Ascending aorta (tissue), 2 donors: Measurements from ENCODE around the gene SPATA2. TPM values are rescaled to one million over a fixed set of nuclear protein-coding genes. Genes with fewer than 3 reads are reported as not detected.

Experiments used
- DNase-seq, 2 donors: peaks; one replicate each; pipeline ENCODE4 v3.0.0-alpha.2; 2019; ENCODE audit warnings: low spot score in 2 of 2
- H3K27ac ChIP-seq, 2 donors: fragments of 200-600 bp; sonication (generic); one replicate each; pipeline ENCODE4 v1.5.1; 2016 to 2017; ENCODE audit warnings: mild to moderate bottlenecking in 1 of 2
- H3K27me3 ChIP-seq: fragments of 200-600 bp; sonication (generic); one replicate; pipeline ENCODE4 v1.5.1; 2017
- H3K36me3 ChIP-seq, 2 donors: fragments of 200-600 bp; sonication (generic); one replicate each; pipeline ENCODE4 v1.5.1; 2016
- H3K4me1 ChIP-seq, 2 donors: fragments of 200-600 bp; sonication (generic); one replicate each; pipeline ENCODE4 v1.5.1; 2016 to 2017; ENCODE audit warnings: mild to moderate bottlenecking in 1 of 2
- H3K4me3 ChIP-seq, 2 donors: fragments of 200-600 bp; sonication (generic); one replicate each; pipeline ENCODE4 v1.5.1; 2016 to 2017; ENCODE audit warnings: mild to moderate bottlenecking in 1 of 2
- H3K9me3 ChIP-seq, 2 donors: fragments of 200-600 bp; sonication (generic); one replicate each; pipeline ENCODE4 v1.5.1; 2016
- CTCF ChIP-seq, 3 experiments: fragments of 200-600 bp in 2 of 3; fragments of 450-650 bp in 1 of 3; sonication (generic) in 2 of 3; IDR thresholded peaks; one replicate each; pipeline ENCODE4 v1.5.1; 2016 to 2019; ENCODE audit warnings: antibody characterized with exemption in 3 of 3, mild to moderate bottlenecking in 1 of 3, moderate library complexity in 1 of 3
- intact Hi-C: fragments of 100-400 bp; cut with DNase I; formaldehyde crosslinking; loops from one replicate; pipeline ENCODE4 v1.15.1; 2023
- total RNA-seq: library from RNA; depleted of rRNA; stranded (reverse); fragments of >200 nt; gene quantifications from one replicate; pipeline ENCODE4 v1.1.0, GENCODE V29; 2016

SPATA2 gene
- total RNA-seq, 1 donor from 2014 or later: 7.6 TPM

- peaks cover 11 to 22% of the 10 kb centered on the region in 2 donors for H3K4me1 ChIP-seq
- peak in 1 of 3 experiments; percentile 20 for TF ChIP-seq CTCF (IDR thresholded peaks at IDR 0.05)
- H3K9me3 ChIP-seq: no peaks in the 10 kb centered on the region
- H3K36me3 ChIP-seq: peaks cover 0 to 7% of the 10 kb centered on the region in 2 donors
- H3K27me3 ChIP-seq: no peaks in the 10 kb centered on the region
- DNase-seq: peak; percentile 44 to 94
- H3K27ac ChIP-seq: peak within 1 kb of the TSS; percentile 86 to 92
- intact Hi-C loops: loop anchor here (2.0 to 5.0 kb wide), 3 partner anchors 22 to 534 kb away; partner anchors contain the start of gene SPATA2
- peak within 1 kb of the TSS; percentile 86 to 91 for H3K4me3 ChIP-seq
These were observed 21.1 kb upstream of the SPATA2 start, which contains the start of gene RNF114 for GRCh38 chr20:49936153-49937026. Gene RNF114, plus strand, starts transcription at chr20:49936397. Its CDS starts 16 bp downstream, at chr20:49936413.

GRCh38 chr20:49935746-49936152, 20.4 kb upstream of the SPATA2 start:
- Histone ChIP-seq H3K4me3 (peak overlapping the region; percentile 86 to 91), H3K36me3 (peaks cover 0 to under 1% of the 10 kb centered on the region in 2 donors), H3K27me3 (no peaks in the 10 kb centered on the region), H3K9me3 (no peaks in the 10 kb centered on the region), H3K27ac (peak overlapping the region; percentile 65 to 92), H3K4me1 (peaks cover 11 to 22% of the 10 kb centered on the region in 2 donors)
- intact Hi-C loops: loop anchor here (2.0 to 5.0 kb wide), 3 partner anchors 21 to 533 kb away; partner anchors contain the start of gene SPATA2
- no peak for DNase-seq
- TF ChIP-seq CTCF (IDR thresholded peaks at IDR 0.05): no peak

- Histone ChIP-seq H3K36me3 (no peaks in the 10 kb centered on the region), H3K4me1 (no peaks in the 10 kb centered on the region), H3K4me3 (no peak overlapping the region), H3K27me3 (no peaks in the 10 kb centered on the region), H3K27ac (no peak overlapping the region), H3K9me3 (no peaks in the 10 kb centered on the region)
- intact Hi-C loops: loop anchor here (2.0 to 5.0 kb wide), 2 partner anchors 318 to 387 kb away; no protein-coding TSS in a partner anchor
- TF ChIP-seq CTCF (IDR thresholded peaks at IDR 0.05): no peak
- DNase-seq: no peak
These were observed 13.8 kb upstream of the SPATA2 start for GRCh38 chr20:49929142-49929494.

GRCh38 chr20:49928411-49929141, 13.2 kb upstream of the SPATA2 start:
- peak overlapping the region in 1 of 2 donors; percentile 27 for H3K4me3 ChIP-seq
- intact Hi-C loops: loop anchor here (2.0 to 5.0 kb wide), 2 partner anchors 318 to 386 kb away; no protein-coding TSS in a partner anchor

More at GRCh38 chr20:49928411-49929141, 13.2 kb upstream of the SPATA2 start:
- TF ChIP-seq CTCF (IDR thresholded peaks at IDR 0.05): peak; percentile 82 to 97 (median 88)
- DNase-seq: peak in 1 of 2 donors; percentile 91
- Histone ChIP-seq H3K36me3 (no peaks in the 10 kb centered on the region), H3K27ac (no peak overlapping the region), H3K4me1 (no peaks in the 10 kb centered on the region), H3K9me3 (no peaks in the 10 kb centered on the region), H3K27me3 (no peaks in the 10 kb centered on the region)
